ENCODE results near the gene LMNTD1.

GRCh38 chr12:25436206-25437030 lies 116.7 kb downstream of the LMNTD1 start:
- TF ChIP-seq CTCF (IDR thresholded peaks at IDR 0.05) (peak; percentile 72 to 79 (median 75)), POLR2A (IDR thresholded peaks at IDR 0.05) (no peak)

Measured in upper lobe of left lung (tissue), 4 donors.